ENCODE measurements around the gene JAM3.

The JAM3 gene

GRCh38 chr11:134068829-134069425 lies at the start of gene JAM3:
Gene JAM3 (plus strand): TSS chr11:134069072. CDS start chr11:134069084, 12 bp downstream.
- peak; percentile 100 for DNase-seq (ENCODE audit: extremely low spot score)
- 0 out of 2 replicates have a peak, but pooled peaks have one; percentile 17 for TF ChIP-seq L3MBTL2 (conservative IDR thresholded peaks at IDR 0.05)
- TF ChIP-seq CTBP1 (IDR thresholded peaks at IDR 0.05; ENCODE audit: borderline replicate concordance): peak; percentile 68
- no peak for TF ChIP-seq HDGF (IDR thresholded peaks at IDR 0.05; ENCODE audit: borderline replicate concordance)
- POLR2A ChIA-PET: interaction anchor here (0.6 to 1.0 kb wide), 3 partner anchors 12 to 29 kb away, joined by 3 read pairs; no protein-coding TSS in a partner anchor
- CTCF ChIA-PET: interaction anchor here (0.6 to 1.4 kb wide), 2 partner anchors 11 to 19 kb away, joined by 3 to 6 read pairs; no protein-coding TSS in a partner anchor

- POLR2A ChIA-PET: interaction anchor here (1.0 to 2.2 kb wide), 2 partner anchors 14 to 18 kb away, joined by 3 to 6 read pairs; no protein-coding TSS in a partner anchor
- DNase-seq (ENCODE audit: extremely low spot score): no peak
- CTCF ChIA-PET: interaction anchor here (4.1 kb wide), 1 partner anchor 12 kb away, joined by 21 read pairs; no protein-coding TSS in a partner anchor
- no peak for TF ChIP-seq BHLHE40 (IDR thresholded peaks at IDR 0.05; ENCODE audit: borderline replicate concordance)
- no peak for TF ChIP-seq FOXM1 (IDR thresholded peaks at IDR 0.05; ENCODE audit: borderline replicate concordance)
- TF ChIP-seq CTBP1 (IDR thresholded peaks at IDR 0.05; ENCODE audit: borderline replicate concordance): no peak
- no peak for TF ChIP-seq FOXK2 (IDR thresholded peaks at IDR 0.05)
- no peak for TF ChIP-seq ZNF384 (IDR thresholded peaks at IDR 0.05)
- no peak for TF ChIP-seq FOXA1 (IDR thresholded peaks at IDR 0.05)
- TF ChIP-seq PKNOX1 (IDR thresholded peaks at IDR 0.05): no peak
- TF ChIP-seq L3MBTL2 (conservative IDR thresholded peaks at IDR 0.05): no peak
These were observed 49.4 kb upstream of the JAM3 start for GRCh38 chr11:134019500-134019899.

GRCh38 chr11:134020598-134020997 lies 48.3 kb upstream of the JAM3 start:
- ChIA-PET POLR2A (interaction anchor here (2.2 kb wide), 1 partner anchor 13 kb away, joined by 6 read pairs; no protein-coding TSS in a partner anchor), CTCF (no interaction called here)
- no peak for DNase-seq (ENCODE audit: extremely low spot score)

GRCh38 chr11:134021326-134021725 lies 47.5 kb upstream of the JAM3 start:
- DNase-seq (ENCODE audit: extremely low spot score): no peak
- ChIA-PET POLR2A (interaction anchor here (2.2 kb wide), 1 partner anchor 12 kb away, joined by 6 read pairs; no protein-coding TSS in a partner anchor), CTCF (no interaction called here)
- TF ChIP-seq ELF4 (IDR thresholded peaks at IDR 0.05) (no peak), L3MBTL2 (conservative IDR thresholded peaks at IDR 0.05) (no peak), LEF1 (IDR thresholded peaks at IDR 0.05; ENCODE audit: borderline replicate concordance) (no peak), TARDBP (IDR thresholded peaks at IDR 0.05) (no peak), PKNOX1 (IDR thresholded peaks at IDR 0.05) (no peak), FOXM1 (IDR thresholded peaks at IDR 0.05; ENCODE audit: borderline replicate concordance) (no peak), HDGF (IDR thresholded peaks at IDR 0.05; ENCODE audit: borderline replicate concordance) (no peak), CTBP1 (IDR thresholded peaks at IDR 0.05; ENCODE audit: borderline replicate concordance) (no peak), ZNF384 (IDR thresholded peaks at IDR 0.05) (no peak), FOXA1 (IDR thresholded peaks at IDR 0.05) (no peak), FOXK2 (IDR thresholded peaks at IDR 0.05) (no peak), NFRKB (IDR thresholded peaks at IDR 0.05) (no peak), ARNT (IDR thresholded peaks at IDR 0.05) (no peak), SP1 (IDR thresholded peaks at IDR 0.05) (no peak), SUZ12 (IDR thresholded peaks at IDR 0.05) (no peak), BHLHE40 (IDR thresholded peaks at IDR 0.05; ENCODE audit: borderline replicate concordance) (no peak)

More at GRCh38 chr11:134020598-134020997, 48.3 kb upstream of the JAM3 start:
- no peak for TF ChIP-seq SP1 (IDR thresholded peaks at IDR 0.05)
- no peak for TF ChIP-seq NFRKB (IDR thresholded peaks at IDR 0.05)
- TF ChIP-seq ZNF384 (IDR thresholded peaks at IDR 0.05): no peak
- no peak for TF ChIP-seq FOXA1 (IDR thresholded peaks at IDR 0.05)
- TF ChIP-seq BHLHE40 (IDR thresholded peaks at IDR 0.05; ENCODE audit: borderline replicate concordance): no peak
- no peak for TF ChIP-seq FOXM1 (IDR thresholded peaks at IDR 0.05; ENCODE audit: borderline replicate concordance)
- no peak for TF ChIP-seq PKNOX1 (IDR thresholded peaks at IDR 0.05)
- TF ChIP-seq CTBP1 (IDR thresholded peaks at IDR 0.05; ENCODE audit: borderline replicate concordance): no peak
- no peak for TF ChIP-seq ELF4 (IDR thresholded peaks at IDR 0.05)
- no peak for TF ChIP-seq TARDBP (IDR thresholded peaks at IDR 0.05)
- no peak for TF ChIP-seq HDGF (IDR thresholded peaks at IDR 0.05; ENCODE audit: borderline replicate concordance)
- no peak for TF ChIP-seq SUZ12 (IDR thresholded peaks at IDR 0.05)
- TF ChIP-seq LEF1 (IDR thresholded peaks at IDR 0.05; ENCODE audit: borderline replicate concordance): no peak
- no peak for TF ChIP-seq FOXK2 (IDR thresholded peaks at IDR 0.05)
- TF ChIP-seq L3MBTL2 (conservative IDR thresholded peaks at IDR 0.05): no peak
- TF ChIP-seq ARNT (IDR thresholded peaks at IDR 0.05): no peak

- DNase-seq (ENCODE audit: extremely low spot score): no peak
- TF ChIP-seq LEF1 (IDR thresholded peaks at IDR 0.05; ENCODE audit: borderline replicate concordance) (no peak), FOXA1 (IDR thresholded peaks at IDR 0.05) (no peak), SUZ12 (IDR thresholded peaks at IDR 0.05) (no peak), CTBP1 (IDR thresholded peaks at IDR 0.05; ENCODE audit: borderline replicate concordance) (no peak), ZNF384 (IDR thresholded peaks at IDR 0.05) (no peak), L3MBTL2 (conservative IDR thresholded peaks at IDR 0.05) (no peak), FOXK2 (IDR thresholded peaks at IDR 0.05) (no peak), ELF4 (IDR thresholded peaks at IDR 0.05) (no peak)
- ChIA-PET CTCF (no interaction called here), POLR2A (no interaction called here)
These were observed 46.1 kb upstream of the JAM3 start for GRCh38 chr11:134022748-134023147.
